HEK293 (cell line): ENCODE measurements around the gene FBP1.

Source experiments
- CTCF ChIP-seq: fragments of 450-650 bp; formaldehyde crosslinking; IDR thresholded peaks from 2 replicates; pipeline ENCODE4 v1.5.1; 2016; ENCODE audit warnings: missing biosample characterization, missing genetic modification characterization
- PATZ1 ChIP-seq: fragments of 450-650 bp; formaldehyde crosslinking; IDR thresholded peaks from 2 replicates; pipeline ENCODE4 v1.5.1; 2016; ENCODE audit warnings: missing biosample characterization, missing genetic modification characterization
- YY1 ChIP-seq: fragments of 450-650 bp; formaldehyde crosslinking; IDR thresholded peaks from 2 replicates; pipeline ENCODE4 v1.5.1; 2018; ENCODE audit warnings: missing biosample characterization, missing genetic modification characterization
- ZBTB1 ChIP-seq: fragments of 450-650 bp; formaldehyde crosslinking; IDR thresholded peaks from 2 replicates; pipeline ENCODE4 v1.5.1; 2016; ENCODE audit warnings: missing biosample characterization, missing genetic modification characterization
- ZBTB11 ChIP-seq: fragments of 450-650 bp; formaldehyde crosslinking; conservative IDR thresholded peaks from 2 replicates; pipeline ENCODE4 v1.5.1; 2016; ENCODE audit warnings: low read depth, missing biosample characterization, missing genetic modification characterization
- ZBTB20 ChIP-seq: fragments of 450-650 bp; formaldehyde crosslinking; IDR thresholded peaks from 2 replicates; pipeline ENCODE4 v1.5.1; 2016; ENCODE audit warnings: missing biosample characterization, missing genetic modification characterization
- TF ChIP-seq, protein P1 (sequence below): fragments of 450-650 bp; formaldehyde crosslinking; IDR thresholded peaks from 2 replicates; pipeline ENCODE4 v1.5.1; 2016; ENCODE audit warnings: missing biosample characterization, missing genetic modification characterization

GRCh38 chr9:94603259-94604160, 35.8 kb downstream of the FBP1 start:
- peak; percentile 48 for TF ChIP-seq CTCF (tag by site-specific recombination)
- TF ChIP-seq PATZ1 (tag by site-specific recombination) = no peak
- TF ChIP-seq ZBTB20 = no peak
- TF ChIP-seq ZBTB1 = no peak
- no peak for TF ChIP-seq YY1 (tag by site-specific recombination)
- TF ChIP-seq, protein P1, sequence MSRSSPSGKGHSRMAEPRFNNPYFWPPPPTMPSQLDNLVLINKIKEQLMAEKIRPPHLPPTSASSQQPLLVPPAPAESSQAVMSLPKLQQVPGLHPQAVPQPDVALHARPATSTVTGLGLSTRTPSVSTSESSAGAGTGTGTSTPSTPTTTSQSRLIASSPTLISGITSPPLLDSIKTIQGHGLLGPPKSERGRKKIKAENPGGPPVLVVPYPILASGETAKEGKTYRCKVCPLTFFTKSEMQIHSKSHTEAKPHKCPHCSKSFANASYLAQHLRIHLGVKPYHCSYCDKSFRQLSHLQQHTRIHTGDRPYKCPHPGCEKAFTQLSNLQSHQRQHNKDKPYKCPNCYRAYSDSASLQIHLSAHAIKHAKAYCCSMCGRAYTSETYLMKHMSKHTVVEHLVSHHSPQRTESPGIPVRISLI (tag by site-specific recombination) = no peak
- no peak for TF ChIP-seq ZBTB11 (tag by site-specific recombination)
